Activated CD4-positive, alpha-beta memory T cell treated with anti-CD3 and anti-CD28 coated beads for 36 hours (primary cell): ENCODE measurements around the gene CACNA2D1. TPM values are rescaled to one million over a fixed set of nuclear protein-coding genes. Genes with fewer than 3 reads are reported as not detected.

Experiments used
- CTCF ChIA-PET: fragments of 350-600 bp; sonication (Branson Sonifier 250); formaldehyde crosslinking; loops from one replicate; lab custom pipeline; 2021; ENCODE audit warnings: antibody characterized with exemption, inconsistent platforms; lab: Charles Lee
- POLR2A ChIA-PET: fragments of 350-600 bp; sonication (Branson Sonifier 250); formaldehyde crosslinking; loops from one replicate; lab custom pipeline; 2021; ENCODE audit warnings: antibody characterized with exemption; lab: Charles Lee
- DNase-seq: peaks from one replicate; pipeline ENCODE4 v3.0.0-alpha.2; 2020
- H3K27ac Mint-ChIP-seq: one replicate; pipeline ENCODE4 v1.8.0; 2021; ENCODE audit warnings: mixed read lengths
- H3K27me3 Mint-ChIP-seq: one replicate; pipeline ENCODE4 v1.8.0; 2021; ENCODE audit warnings: mixed read lengths
- H3K36me3 Mint-ChIP-seq: one replicate; pipeline ENCODE4 v1.8.0; 2021; ENCODE audit warnings: mixed read lengths
- H3K4me1 Mint-ChIP-seq: one replicate; pipeline ENCODE4 v1.8.0; 2021; ENCODE audit warnings: low read depth, mixed read lengths
- H3K4me3 Mint-ChIP-seq: one replicate; pipeline ENCODE4 v1.8.0; 2021; ENCODE audit warnings: mild to moderate bottlenecking, mixed read lengths
- H3K9me3 Mint-ChIP-seq: one replicate; pipeline ENCODE4 v1.8.0; 2021; ENCODE audit warnings: mixed read lengths
- intact Hi-C: fragments of 100-400 bp; cut with micrococcal nuclease; formaldehyde crosslinking; loops from one replicate; pipeline ENCODE4 v1.15.1; 2023
- total RNA-seq, 2 experiments: library from RNA; stranded (reverse); gene quantifications; one replicate each; pipeline ENCODE4 v1.2.3, GENCODE V29; 2021

CACNA2D1 gene
- total RNA-seq, 2 experiments from 2014 or later: not detected

DNA sequence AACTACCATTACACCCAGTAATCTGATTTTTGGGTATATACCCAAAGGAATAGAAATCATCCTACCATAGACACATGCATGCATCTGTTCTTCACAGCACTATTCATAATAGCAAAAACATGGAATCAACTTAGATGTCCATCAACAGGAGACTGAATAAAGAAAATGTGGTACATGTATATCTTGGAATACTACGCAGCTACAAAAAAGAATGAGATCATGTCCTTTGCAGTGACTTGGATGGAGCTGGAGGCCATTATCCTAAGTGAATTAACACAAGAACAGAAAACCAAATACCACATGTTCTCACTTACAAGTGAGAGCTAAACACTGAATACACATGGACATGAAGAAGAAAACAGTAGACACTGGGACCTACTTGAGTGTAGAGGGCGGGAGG lies 254.9 kb downstream of the CACNA2D1 start:
- Mint-ChIP-seq H3K9me3 (no peaks in the 10 kb centered on the region), H3K36me3 (no peaks in the 10 kb centered on the region), H3K4me1 (no peaks in the 10 kb centered on the region), H3K4me3 (no peak overlapping the region), H3K27ac (no peak overlapping the region), H3K27me3 (no peaks in the 10 kb centered on the region)
- POLR2A ChIA-PET: no interaction called here
- CTCF ChIA-PET: no interaction called here
- no peak for DNase-seq
- intact Hi-C loops: no loop called here

DNA sequence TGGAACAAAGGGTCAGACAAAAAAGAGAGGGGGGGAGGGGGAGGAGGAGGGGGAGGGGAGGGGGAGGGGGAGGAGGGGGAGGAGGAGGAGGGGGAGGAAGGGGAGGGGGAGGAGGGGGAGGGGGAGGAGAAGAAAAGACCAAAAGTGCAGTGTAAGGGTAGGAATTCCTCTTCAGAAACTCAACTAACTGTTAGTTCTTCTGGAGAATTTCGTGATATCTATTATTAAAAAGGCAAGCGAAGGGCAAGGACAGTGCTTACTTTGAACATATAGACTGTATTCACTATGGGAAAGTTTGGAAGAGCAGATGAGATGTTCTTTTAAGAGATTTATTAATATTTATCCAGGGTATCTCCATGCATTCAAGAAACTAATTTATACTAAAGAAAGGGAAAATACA lies 258.1 kb downstream of the CACNA2D1 start:
- ChIA-PET POLR2A (no interaction called here), CTCF (no interaction called here)
- Mint-ChIP-seq H3K36me3 (peaks cover 2% of the 10 kb centered on the region), H3K4me3 (no peak overlapping the region), H3K4me1 (no peaks in the 10 kb centered on the region), H3K27ac (no peak overlapping the region), H3K9me3 (peaks cover 4% of the 10 kb centered on the region), H3K27me3 (peaks cover 1% of the 10 kb centered on the region)
- DNase-seq: no peak
- intact Hi-C loops: no loop called here

DNA sequence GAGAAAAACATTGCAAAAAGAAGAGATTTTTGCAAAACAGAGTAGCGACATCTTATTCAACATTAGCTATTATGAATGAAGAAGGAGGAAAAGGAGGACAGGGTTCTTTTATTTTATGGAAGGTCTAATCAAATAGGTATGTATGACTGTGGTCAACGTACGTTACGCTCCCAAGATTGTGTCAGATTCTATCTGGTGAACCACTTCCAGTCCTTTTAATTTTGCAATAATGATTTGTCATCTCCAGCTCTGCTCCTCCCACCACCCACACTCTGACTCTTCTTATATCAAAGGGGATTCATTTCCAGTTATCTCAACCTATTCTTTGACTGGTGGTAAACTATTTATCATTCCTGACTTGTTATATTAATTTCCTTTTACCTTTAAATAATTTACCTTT lies 259.9 kb downstream of the CACNA2D1 start:
- H3K36me3 Mint-ChIP-seq: peaks cover 2% of the 10 kb centered on the region
- intact Hi-C loops: no loop called here
- peaks cover 6% of the 10 kb centered on the region for H3K9me3 Mint-ChIP-seq
- no peak overlapping the region for H3K27ac Mint-ChIP-seq
- H3K4me3 Mint-ChIP-seq: no peak overlapping the region
- peaks cover 1% of the 10 kb centered on the region for H3K27me3 Mint-ChIP-seq
- DNase-seq: no peak
- ChIA-PET CTCF (no interaction called here), POLR2A (no interaction called here)
- H3K4me1 Mint-ChIP-seq: no peaks in the 10 kb centered on the region

DNA sequence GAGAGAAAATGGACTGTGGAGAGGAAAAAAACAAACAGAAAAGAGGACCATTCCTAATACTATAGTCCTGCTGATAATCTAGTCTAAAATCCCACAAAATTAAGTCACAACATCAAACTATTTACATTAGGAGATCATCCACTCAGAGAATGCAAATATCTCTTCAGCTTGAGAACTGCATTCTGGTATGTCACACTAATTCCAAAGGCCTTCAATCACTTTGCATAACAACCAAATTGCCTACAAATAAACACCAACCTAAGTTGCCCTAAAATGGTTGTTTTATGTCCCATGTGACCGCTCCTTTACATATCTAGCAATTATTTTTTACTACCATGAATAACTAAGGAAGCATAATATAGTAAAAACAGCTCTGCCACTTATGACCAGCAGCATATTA lies 264.3 kb downstream of the CACNA2D1 start:
- Mint-ChIP-seq H3K27ac (no peak overlapping the region), H3K4me3 (no peak overlapping the region), H3K27me3 (peaks cover 1% of the 10 kb centered on the region), H3K4me1 (no peaks in the 10 kb centered on the region), H3K36me3 (peaks cover 2% of the 10 kb centered on the region), H3K9me3 (peaks cover 8% of the 10 kb centered on the region)
- intact Hi-C loops: no loop called here
- ChIA-PET POLR2A (no interaction called here), CTCF (no interaction called here)
- no peak for DNase-seq

DNA sequence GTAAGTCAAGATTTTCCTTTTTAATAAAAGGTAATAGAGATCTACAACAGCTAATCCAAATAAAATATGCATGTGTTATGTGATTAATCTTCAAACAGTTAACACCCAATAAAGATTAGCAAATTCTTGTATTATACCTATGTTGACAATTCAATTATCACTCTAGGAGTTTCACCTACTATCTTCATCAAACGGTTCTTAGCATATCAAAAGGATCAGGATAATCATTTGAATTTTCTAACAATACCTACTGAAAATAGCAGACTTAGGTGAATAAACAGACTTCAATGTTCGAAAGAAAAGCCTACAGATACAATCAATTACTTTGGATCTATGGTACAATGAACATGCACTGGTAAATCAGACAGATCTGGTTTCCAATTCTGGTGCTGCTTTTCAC lies 268.3 kb downstream of the CACNA2D1 start:
- intact Hi-C loops: no loop called here
- H3K4me3 Mint-ChIP-seq: no peak overlapping the region
- no peak overlapping the region for H3K27ac Mint-ChIP-seq
- ChIA-PET POLR2A (no interaction called here), CTCF (no interaction called here)
- peaks cover 6% of the 10 kb centered on the region for H3K9me3 Mint-ChIP-seq
- DNase-seq: no peak
- H3K36me3 Mint-ChIP-seq: no peaks in the 10 kb centered on the region
- H3K27me3 Mint-ChIP-seq: no peaks in the 10 kb centered on the region
- no peaks in the 10 kb centered on the region for H3K4me1 Mint-ChIP-seq

DNA sequence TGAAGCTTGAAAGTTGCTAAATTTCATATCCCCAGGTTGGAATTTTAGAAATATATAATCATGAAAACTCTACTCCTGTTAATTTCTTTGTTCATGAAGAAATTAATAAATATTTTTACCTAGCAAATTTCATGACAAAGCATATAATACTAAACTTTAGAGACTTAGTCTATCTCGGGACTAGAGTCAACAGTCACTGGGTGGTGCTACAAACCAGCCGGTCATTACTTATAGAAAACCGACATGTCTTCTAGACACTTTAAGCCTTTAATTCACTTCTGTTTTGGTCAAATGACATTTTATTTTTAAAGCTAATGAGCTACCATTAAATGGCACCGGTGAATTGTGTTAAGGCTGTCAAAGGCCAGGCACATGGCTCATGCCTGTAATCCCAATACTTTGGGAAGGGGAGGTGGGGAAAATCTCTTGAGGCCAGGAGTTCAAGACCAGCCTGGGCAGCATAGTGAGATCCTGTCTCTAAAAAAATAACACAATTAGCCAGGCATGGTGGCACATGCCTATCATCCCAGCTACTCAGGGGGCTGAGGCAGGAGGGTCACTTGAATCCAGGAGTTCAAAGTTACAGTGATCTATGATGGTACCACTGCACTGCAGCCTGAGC lies 270.1 kb downstream of the CACNA2D1 start:
- CTCF ChIA-PET: no interaction called here
- Mint-ChIP-seq H3K4me1 (no peaks in the 10 kb centered on the region), H3K36me3 (no peaks in the 10 kb centered on the region), H3K27me3 (no peaks in the 10 kb centered on the region), H3K4me3 (no peak overlapping the region), H3K27ac (no peak overlapping the region), H3K9me3 (peaks cover 4% of the 10 kb centered on the region)
- intact Hi-C loops: no loop called here
- no peak for DNase-seq
- POLR2A ChIA-PET: no interaction called here

DNA sequence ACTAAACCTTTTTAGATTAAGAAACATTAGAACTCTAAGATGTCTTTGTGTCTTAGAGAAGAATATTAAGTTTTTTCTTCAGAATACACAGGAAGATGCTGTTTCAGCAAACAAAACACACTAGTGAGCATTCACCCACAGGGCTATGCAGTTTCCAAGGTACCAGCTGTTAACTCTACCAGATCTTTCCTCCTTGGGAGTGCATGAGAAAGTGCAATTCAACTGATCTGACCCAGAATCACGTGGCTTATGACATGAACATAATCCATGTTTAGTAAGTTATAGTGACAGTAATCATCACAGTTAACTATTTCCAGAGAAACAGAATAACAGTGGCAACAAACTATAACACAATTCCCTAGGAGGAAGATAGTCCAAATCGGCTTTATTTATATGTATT lies 270.7 kb downstream of the CACNA2D1 start:
- Mint-ChIP-seq H3K27me3 (no peaks in the 10 kb centered on the region), H3K4me3 (no peak overlapping the region), H3K4me1 (no peaks in the 10 kb centered on the region), H3K9me3 (peaks cover 4% of the 10 kb centered on the region), H3K36me3 (no peaks in the 10 kb centered on the region), H3K27ac (no peak overlapping the region)
- intact Hi-C loops: no loop called here
- DNase-seq: no peak
- ChIA-PET CTCF (no interaction called here), POLR2A (no interaction called here)

DNA sequence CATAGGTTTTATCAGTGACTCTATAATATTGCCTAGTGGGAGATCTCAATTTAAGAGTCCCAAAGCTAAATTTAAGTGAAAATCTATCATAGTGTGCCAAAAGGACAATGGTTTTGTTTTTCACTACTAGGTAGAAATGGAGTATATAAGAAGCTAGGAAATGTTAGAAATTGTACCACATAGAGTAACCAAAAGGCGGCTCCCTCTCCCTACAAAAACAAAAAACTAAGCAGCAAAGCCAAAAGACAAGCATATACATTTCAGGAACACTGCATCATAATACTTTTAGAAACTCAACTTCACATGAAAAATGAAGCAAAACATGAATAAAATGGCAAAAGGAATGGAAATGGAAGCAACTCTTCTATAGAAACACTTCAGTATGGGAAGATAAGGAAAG lies 271.6 kb downstream of the CACNA2D1 start:
- Mint-ChIP-seq H3K27me3 (no peaks in the 10 kb centered on the region), H3K4me3 (no peak overlapping the region), H3K27ac (no peak overlapping the region), H3K36me3 (no peaks in the 10 kb centered on the region), H3K4me1 (no peaks in the 10 kb centered on the region), H3K9me3 (peaks cover 4% of the 10 kb centered on the region)
- DNase-seq: no peak
- CTCF ChIA-PET: no interaction called here
- intact Hi-C loops: no loop called here
- POLR2A ChIA-PET: no interaction called here

DNA sequence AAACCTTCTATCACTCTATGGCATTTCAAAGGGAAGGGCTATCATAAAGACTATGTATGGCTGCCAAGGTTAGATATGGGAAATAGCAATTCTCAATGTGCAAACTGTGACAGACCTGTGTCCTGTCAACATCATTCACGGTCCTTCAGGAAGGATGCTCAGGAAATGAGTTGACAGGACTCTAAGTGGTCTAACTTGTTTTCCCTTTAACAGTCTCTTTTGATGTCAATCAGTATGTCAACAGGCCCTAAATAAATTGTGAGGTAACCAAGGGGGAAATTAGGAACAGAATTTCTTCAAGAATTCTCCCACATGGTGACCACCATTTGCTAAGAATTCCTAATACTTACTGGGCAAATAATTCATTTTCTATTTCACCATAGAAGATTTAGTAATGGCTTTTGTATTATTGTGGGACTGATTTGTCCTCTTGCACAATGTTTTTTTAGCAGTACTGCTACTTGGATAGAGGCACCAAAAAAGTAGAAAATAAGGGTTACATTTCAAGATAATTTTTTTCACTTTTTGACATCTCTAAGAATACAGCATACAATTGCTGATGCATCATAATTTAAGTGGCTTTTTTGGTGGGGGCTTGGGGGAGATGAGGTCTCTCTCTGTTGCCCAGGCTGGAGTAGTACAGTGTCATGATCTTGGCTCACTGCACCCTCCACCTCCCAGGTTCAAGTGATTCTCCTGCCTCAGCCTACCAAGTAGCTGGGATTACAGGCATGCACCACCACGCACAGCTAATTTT lies 275.8 kb downstream of the CACNA2D1 start:
- ChIA-PET POLR2A (no interaction called here), CTCF (no interaction called here)
- DNase-seq: no peak
- intact Hi-C loops: no loop called here
- Mint-ChIP-seq H3K9me3 (peaks cover 3% of the 10 kb centered on the region), H3K27me3 (no peaks in the 10 kb centered on the region), H3K4me1 (no peaks in the 10 kb centered on the region), H3K27ac (no peak overlapping the region), H3K36me3 (no peaks in the 10 kb centered on the region), H3K4me3 (no peak overlapping the region)

DNA sequence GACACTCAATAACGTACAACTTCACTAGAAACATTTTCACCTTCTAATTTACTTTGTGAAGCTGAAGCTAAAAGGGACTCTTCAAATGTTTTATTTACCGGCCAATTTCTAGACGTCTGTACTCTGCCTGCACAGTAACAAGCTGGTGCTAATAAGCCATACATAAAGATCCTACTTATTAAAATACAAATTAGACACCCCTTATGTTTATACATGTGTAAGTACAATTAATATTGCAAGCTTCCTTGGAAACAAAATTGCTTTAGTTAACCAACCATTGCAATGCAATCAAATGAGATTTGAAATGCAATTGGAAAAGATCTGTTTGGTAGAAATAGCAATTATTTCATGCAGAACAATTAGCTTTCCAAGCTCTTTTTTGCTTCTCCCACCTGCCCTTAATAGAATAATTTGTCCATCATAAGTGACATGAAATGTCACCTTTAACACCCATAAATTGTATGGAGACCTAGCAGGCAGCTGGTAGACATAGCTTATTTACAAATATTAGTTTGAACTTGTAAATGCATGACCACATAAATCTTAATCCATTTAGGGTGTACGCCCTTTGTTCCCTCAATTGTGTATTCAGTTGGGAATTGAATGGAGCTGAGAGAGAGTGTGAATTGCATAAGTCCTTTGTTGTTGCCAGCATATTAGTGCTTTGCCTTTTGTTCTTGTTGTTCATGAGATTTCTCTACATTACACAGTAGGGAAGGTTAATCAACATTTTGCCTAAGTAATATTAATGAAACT lies 277.1 kb downstream of the CACNA2D1 start:
- no peak for DNase-seq
- peaks cover 9% of the 10 kb centered on the region for H3K9me3 Mint-ChIP-seq
- H3K27me3 Mint-ChIP-seq: no peaks in the 10 kb centered on the region
- no peaks in the 10 kb centered on the region for H3K36me3 Mint-ChIP-seq
- CTCF ChIA-PET: interaction anchor here (0.9 kb wide), 1 partner anchor 11 kb away, joined by 3 read pairs; no protein-coding TSS in a partner anchor
- intact Hi-C loops: no loop called here
- H3K4me1 Mint-ChIP-seq: no peaks in the 10 kb centered on the region
- POLR2A ChIA-PET: no interaction called here
- no peak overlapping the region for H3K27ac Mint-ChIP-seq
- no peak overlapping the region for H3K4me3 Mint-ChIP-seq

DNA sequence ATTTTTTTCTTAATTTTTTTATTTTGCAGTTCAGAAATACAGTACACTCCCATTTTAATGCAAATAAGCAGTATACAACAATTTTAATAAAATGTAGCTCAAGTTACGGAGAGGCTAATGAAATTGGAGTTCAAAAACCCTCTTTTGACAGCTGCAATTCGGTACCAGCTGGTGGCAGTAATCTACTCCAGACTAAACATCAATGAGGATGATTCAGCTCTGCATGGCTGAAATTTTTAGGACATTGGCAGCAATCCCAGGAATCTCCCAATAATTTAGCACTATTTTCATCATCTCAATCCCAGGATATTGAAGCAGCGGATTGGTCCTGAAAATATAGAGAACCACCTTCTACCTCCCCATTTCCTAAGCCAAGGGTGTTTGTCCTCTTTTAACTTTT lies 278.8 kb downstream of the CACNA2D1 start:
- CTCF ChIA-PET: no interaction called here
- Mint-ChIP-seq H3K27me3 (no peaks in the 10 kb centered on the region), H3K4me1 (no peaks in the 10 kb centered on the region), H3K27ac (no peak overlapping the region), H3K4me3 (no peak overlapping the region), H3K36me3 (no peaks in the 10 kb centered on the region), H3K9me3 (peaks cover 7% of the 10 kb centered on the region)
- POLR2A ChIA-PET: no interaction called here
- no peak for DNase-seq
- intact Hi-C loops: no loop called here

DNA sequence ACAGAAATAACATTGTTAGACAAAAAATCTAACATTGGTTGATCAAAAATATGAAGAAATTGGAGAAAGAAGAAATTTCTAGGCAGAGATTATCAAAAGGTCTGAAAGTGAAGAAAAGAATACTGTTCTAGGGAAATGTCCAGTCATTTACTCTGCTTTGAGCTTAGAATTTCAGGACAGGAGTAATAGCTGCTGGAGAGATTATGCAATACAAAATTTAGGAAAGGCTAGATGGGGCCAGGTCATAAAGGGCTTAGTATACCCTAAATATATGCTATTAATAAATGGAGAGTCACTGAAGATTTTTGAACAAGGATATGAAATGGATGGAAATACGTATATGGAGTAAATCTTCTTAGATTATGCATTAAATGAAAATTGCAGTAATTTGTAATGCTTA lies 279.2 kb downstream of the CACNA2D1 start:
- H3K27me3 Mint-ChIP-seq: no peaks in the 10 kb centered on the region

More for the DNA sequence above, 279.2 kb downstream of the CACNA2D1 start:
- CTCF ChIA-PET: no interaction called here
- POLR2A ChIA-PET: no interaction called here
- H3K4me3 Mint-ChIP-seq: no peak overlapping the region
- intact Hi-C loops: no loop called here
- no peak overlapping the region for H3K27ac Mint-ChIP-seq
- H3K9me3 Mint-ChIP-seq: peaks cover 7% of the 10 kb centered on the region
- no peaks in the 10 kb centered on the region for H3K4me1 Mint-ChIP-seq
- DNase-seq: no peak
- H3K36me3 Mint-ChIP-seq: no peaks in the 10 kb centered on the region
